Right lobe of liver (tissue), 6 donors: ENCODE data around the gene NOTCH4. TPM values are rescaled to one million over a fixed set of nuclear protein-coding genes. Genes with fewer than 3 reads are reported as not detected.

ENCODE experiments used
- ATAC-seq, 4 donors: fragments of 200-7000 bp; cut with Tn5 transposase; one replicate each; pipeline ENCODE4 v1.9.1; 2020; ENCODE audit warnings: mild to moderate bottlenecking in 4 of 4, moderate library complexity in 4 of 4
- DNase-seq, 3 donors: peaks; one replicate each; pipeline ENCODE4 v3.0.0-alpha.2; 2020
- H3K27ac ChIP-seq, 3 donors: fragments of 200-600 bp; one replicate each; pipeline ENCODE4 v1.8.0; 2022
- H3K27me3 ChIP-seq, 2 donors: fragments of 200-600 bp; one replicate each; pipeline ENCODE4 v1.8.0; 2022
- H3K36me3 ChIP-seq, 4 donors: fragments of 200-600 bp; sonication (generic) in 1 of 4; one replicate each; pipeline versions ENCODE4 v1.5.1 to v1.8.0; 2017 to 2022; ENCODE audit warnings: control low read depth in 1 of 4
- H3K4me1 ChIP-seq, 4 donors: fragments of 200-600 bp; sonication (generic) in 1 of 4; one replicate each; pipeline versions ENCODE4 v1.5.1 to v1.8.0; 2017 to 2022; ENCODE audit warnings: control low read depth in 1 of 4
- H3K4me3 ChIP-seq, 3 donors: fragments of 200-600 bp; one replicate each; pipeline ENCODE4 v1.8.0; 2022
- H3K9me3 ChIP-seq, 4 donors: fragments of 200-600 bp; sonication (generic) in 1 of 4; one replicate each; pipeline versions ENCODE4 v1.5.1 to v1.8.0; 2017 to 2022; ENCODE audit warnings: control low read depth in 1 of 4
- CTCF ChIP-seq, 4 donors: fragments of 200-600 bp in 3 of 4; fragments of 450-650 bp in 1 of 4; IDR thresholded peaks; one replicate each; pipeline versions ENCODE4 v1.5.1 to v1.8.0; 2016 to 2022; ENCODE audit warnings: antibody characterized with exemption in 4 of 4, mild to moderate bottlenecking in 2 of 4
- POLR2A ChIP-seq: fragments of 450-650 bp; IDR thresholded peaks from one replicate; pipeline ENCODE4 v1.6.1; 2017; ENCODE audit warnings: antibody characterized with exemption, mild to moderate bottlenecking
- WGBS: methylation state at CpG from one replicate; pipeline ENCODE4 v1.1.6; 2018; ENCODE audit warnings: low coverage, low lambda C conversion rate; ENCODE audit not compliant: insufficient coverage; ENCODE audit errors: missing lambda C conversion rate; 5-methylcytosine and 5-hydroxymethylcytosine counted together
- intact Hi-C, 2 donors: fragments of 100-400 bp; cut with DNase I; formaldehyde crosslinking; loops; one replicate each; pipeline versions ENCODE4 v1.11.2 to v1.14.1; 2022
- total RNA-seq, 6 experiments: library from RNA; depleted of rRNA in 2 of 6; stranded (reverse); fragments of >200 nt in 2 of 6; fragmentation: NEBNext Ultra II Directional in 3 of 6; extraction: Animal tissue kit (Norgen Biotek cat#: 25700) in 3 of 6; gene quantifications; one replicate each; pipeline versions ENCODE4 v1.1.0 to v1.2.4, GENCODE V29; 2016 to 2023
- donor health status: DM: no; HTN: yes; CAD: no.
- donor health status: DM: no; HTN: no; CAD: no.
- donor health status: DM: no; HTN: no; CAD: no.
- donor health status: DM: no; HTN: yes; CAD: no.
- donor health status: DM: no; HTN: yes; CAD: no.

The NOTCH4 gene
- total RNA-seq, 6 experiments from 2014 or later = 6.6 to 16.5 (median 8.9) TPM

GRCh38 chr6:32175322-32175710, 48.6 kb downstream of the NOTCH4 start:
- TF ChIP-seq POLR2A = no peak
- TF ChIP-seq CTCF (IDR thresholded peaks at IDR 0.05) = no peak
- Histone ChIP-seq H3K4me3 (peak overlapping the region; percentile 85 to 89 (median 87)), H3K27ac (peak overlapping the region in 2 of 3 donors; percentile 73 to 97), H3K27me3 (no peaks in the 10 kb centered on the region), H3K4me1 (peaks cover 0 to 32% (median 9%) of the 10 kb centered on the region in 4 donors), H3K9me3 (no peaks in the 10 kb centered on the region), H3K36me3 (peaks cover 0 to 5% (median 2%) of the 10 kb centered on the region in 4 donors)
- WGBS = 0% methylated on average over 2 of the region's 2 CpGs
- no peak for DNase-seq
- intact Hi-C loops = no loop called here
- ATAC-seq = no peak

- Histone ChIP-seq H3K36me3 (peaks cover 0 to 12% (median 6%) of the 10 kb centered on the region in 4 donors), H3K9me3 (no peaks in the 10 kb centered on the region), H3K27ac (no peak overlapping the region), H3K4me1 (peaks cover 0 to 30% (median 9%) of the 10 kb centered on the region in 4 donors), H3K4me3 (no peak overlapping the region), H3K27me3 (no peaks in the 10 kb centered on the region)
- no peak for DNase-seq
- ATAC-seq = no peak
- intact Hi-C loops = no loop called here
- no CpG with 5 or more reads among the region's 1 CpG for WGBS
- TF ChIP-seq POLR2A (no peak), CTCF (IDR thresholded peaks at IDR 0.05) (no peak)
These were observed 49.5 kb downstream of the NOTCH4 start for GRCh38 chr6:32174416-32174815.

- H3K27ac ChIP-seq = no peak overlapping the region
- peaks cover 0 to 21% (median 6%) of the 10 kb centered on the region in 4 donors for H3K36me3 ChIP-seq
- H3K27me3 ChIP-seq = no peaks in the 10 kb centered on the region
- H3K9me3 ChIP-seq = no peaks in the 10 kb centered on the region
- DNase-seq = no peak
- intact Hi-C loops = no loop called here
- TF ChIP-seq POLR2A = no peak
- no peak for TF ChIP-seq CTCF (IDR thresholded peaks at IDR 0.05)
- 79% methylated on average over 3 of the region's 4 CpGs for WGBS
- peaks cover 0 to 22% (median 9%) of the 10 kb centered on the region in 4 donors for H3K4me1 ChIP-seq
- no peak for ATAC-seq
- H3K4me3 ChIP-seq = no peak overlapping the region
These were observed 50.7 kb downstream of the NOTCH4 start for GRCh38 chr6:32173051-32173727.

- intact Hi-C loops = no loop called here
- no peak for DNase-seq
- Histone ChIP-seq H3K9me3 (no peaks in the 10 kb centered on the region), H3K36me3 (peaks cover 0 to 25% (median 10%) of the 10 kb centered on the region in 4 donors), H3K4me1 (peaks cover 0 to 12% (median 5%) of the 10 kb centered on the region in 4 donors), H3K27me3 (no peaks in the 10 kb centered on the region), H3K27ac (no peak overlapping the region), H3K4me3 (no peak overlapping the region)
- WGBS = 96% methylated on average over 6 of the region's 6 CpGs
- TF ChIP-seq POLR2A (no peak), CTCF (IDR thresholded peaks at IDR 0.05) (no peak)
- no peak for ATAC-seq
These were observed 52.6 kb downstream of the NOTCH4 start for GRCh38 chr6:32171234-32171633.
